Suprapubic skin (tissue), 3 donors: ENCODE measurements around the gene MKX.

Experiments
- CTCF ChIP-seq, 2 donors: fragments of 200-600 bp in 1 of 2; fragments of 450-650 bp in 1 of 2; sonication (generic) in 1 of 2; IDR thresholded peaks; one replicate each; pipeline ENCODE4 v1.5.1; 2016 to 2019; ENCODE audit warnings: antibody characterized with exemption in 2 of 2, mild to moderate bottlenecking in 1 of 2, moderate library complexity in 1 of 2
- EP300 ChIP-seq: sonication (generic); formaldehyde crosslinking; IDR thresholded peaks from one replicate; pipeline ENCODE4 v1.6.1; 2017; ENCODE audit warnings: antibody characterized with exemption

DNA sequence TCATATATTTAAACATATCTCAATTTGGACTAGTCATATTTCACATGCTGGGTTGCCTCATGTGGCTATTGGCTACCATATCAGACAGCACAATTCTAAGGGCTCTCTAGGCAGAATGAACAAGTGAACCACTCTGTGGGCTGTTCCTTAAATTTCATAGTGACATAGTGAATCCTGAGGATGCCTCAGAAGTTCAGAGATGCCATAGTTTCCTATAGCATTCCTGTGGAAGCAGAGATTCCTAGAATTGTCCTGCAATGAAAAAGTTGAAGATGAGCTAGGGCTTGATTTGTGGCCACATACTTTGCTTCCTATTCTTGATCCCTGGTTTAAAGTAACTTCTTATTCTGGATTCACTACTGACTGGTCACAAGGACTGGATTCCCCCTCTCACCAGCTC, 35.6 kb downstream of the MKX start:
- TF ChIP-seq CTCF (IDR thresholded peaks at IDR 0.05), result no peak
- TF ChIP-seq EP300, result no peak
